HG03175 (cell line): Measurements from ENCODE around the gene SOD2.
"Not testable (repeated sequence)": the region's sequence is repeated elsewhere in the genome, so short reads cannot be mapped to it uniquely, and the experiment has no call there.

Experiments used
- ATAC-seq: cut with Tn5 transposase; IDR thresholded peaks from one replicate; pipeline ENCODE4 v1.9.1; 2021; ENCODE audit warnings: mild to moderate bottlenecking, moderate library complexity; ENCODE audit not compliant: unreplicated experiment

SOD2 gene

GRCh38 chr6:159684013-159684304 lies 9.1 kb downstream of the SOD2 start:
- ATAC-seq: no peak

GRCh38 chr6:159682810-159683209 lies 10.2 kb downstream of the SOD2 start:
- ATAC-seq: no peak

GRCh38 chr6:159682295-159682694 lies 10.7 kb downstream of the SOD2 start:
- ATAC-seq: no peak

- no peak for ATAC-seq
Measured at GRCh38 chr6:159681191-159681880, 11.7 kb downstream of the SOD2 start.

GRCh38 chr6:159680104-159680503 lies 12.9 kb downstream of the SOD2 start:
- no peak for ATAC-seq

GRCh38 chr6:159679091-159680077 lies 13.7 kb downstream of the SOD2 start:
- no peak for ATAC-seq

- ATAC-seq: no peak
Measured at GRCh38 chr6:159678574-159678973, 14.5 kb downstream of the SOD2 start.

GRCh38 chr6:159677506-159678165 lies 15.4 kb downstream of the SOD2 start:
- ATAC-seq: no peak

- no peak for ATAC-seq
Measured at GRCh38 chr6:159676890-159677505, 16.0 kb downstream of the SOD2 start.

GRCh38 chr6:159676236-159676635 lies 16.8 kb downstream of the SOD2 start:
- not testable (repeated sequence) for ATAC-seq

- no peak for ATAC-seq
Measured at GRCh38 chr6:159665868-159666635, 27.0 kb downstream of the SOD2 start.

GRCh38 chr6:159663368-159663889 lies 29.6 kb downstream of the SOD2 start:
- not testable (repeated sequence) for ATAC-seq

- not testable (repeated sequence) for ATAC-seq
Measured at GRCh38 chr6:159661977-159662376, 31.1 kb downstream of the SOD2 start.

GRCh38 chr6:159655409-159655988 lies 37.5 kb downstream of the SOD2 start:
- ATAC-seq: no peak

GRCh38 chr6:159654483-159655098 lies 38.5 kb downstream of the SOD2 start:
- no peak for ATAC-seq

- ATAC-seq: no peak
Measured at GRCh38 chr6:159650314-159650713, 42.7 kb downstream of the SOD2 start.

- no peak for ATAC-seq
Measured at GRCh38 chr6:159649441-159649840, 43.6 kb downstream of the SOD2 start.

- peak; percentile 99 for ATAC-seq
Measured at GRCh38 chr6:159646733-159647132, 46.3 kb downstream of the SOD2 start.

GRCh38 chr6:159646116-159646515 lies 46.9 kb downstream of the SOD2 start:
- ATAC-seq: no peak
